ENCODE results near the gene DPF1.

- no peak for TF ChIP-seq CTCF (IDR thresholded peaks at IDR 0.05)
- no peak for TF ChIP-seq POLR2A (IDR thresholded peaks at IDR 0.05)
These were observed 5.8 kb downstream of the DPF1 start for GRCh38 chr19:38218204-38218603.

All from ovary (tissue), 3 donors.